Upper lobe of left lung (tissue), 4 donors: Measurements from ENCODE around the gene DAD1.

Experiments
- CTCF ChIP-seq, 6 experiments: fragments of 450-650 bp in 4 of 6; fragments of 200-600 bp in 2 of 6; sonication (generic) in 2 of 6; IDR thresholded peaks; one replicate each; pipeline ENCODE4 v1.5.1; 2016 to 2019; ENCODE audit warnings: antibody characterized with exemption in 6 of 6
- EP300 ChIP-seq, 4 donors: sonication (generic); formaldehyde crosslinking; IDR thresholded peaks; one replicate each; pipeline ENCODE4 v1.5.1; 2017; ENCODE audit warnings: antibody characterized with exemption in 4 of 4, control low read depth in 2 of 4
- POLR2A ChIP-seq, 4 donors: fragments of 450-650 bp; IDR thresholded peaks; one replicate each; pipeline ENCODE4 v1.5.1; 2016 to 2017; ENCODE audit warnings: antibody characterized with exemption in 4 of 4, mild to moderate bottlenecking in 2 of 4

DNA sequence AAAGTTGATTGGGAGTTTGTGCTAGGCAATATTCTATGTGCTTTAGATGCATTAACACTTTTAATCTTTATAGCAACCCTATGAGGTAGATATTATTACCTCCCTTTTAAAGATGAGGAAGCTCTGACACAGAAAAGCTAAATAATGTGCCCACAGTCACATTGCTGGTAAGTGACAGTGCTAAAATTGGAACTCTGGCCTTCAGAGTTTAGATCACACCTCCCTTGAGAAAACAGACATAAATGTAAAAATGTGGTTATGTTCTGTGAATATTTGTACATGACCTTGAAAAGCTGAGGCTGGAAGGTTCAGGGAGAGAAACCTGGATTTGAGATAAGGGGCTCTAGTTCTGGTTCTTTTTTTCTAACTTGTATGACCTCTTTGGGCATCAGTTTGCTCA lies 11.0 kb upstream of the DAD1 start:
- TF ChIP-seq CTCF (IDR thresholded peaks at IDR 0.05) = no peak
- TF ChIP-seq POLR2A (IDR thresholded peaks at IDR 0.05) = no peak
- TF ChIP-seq EP300 (IDR thresholded peaks at IDR 0.05) = no peak
